ENCODE data around the gene SYPL1.

SYPL1 gene

DNA sequence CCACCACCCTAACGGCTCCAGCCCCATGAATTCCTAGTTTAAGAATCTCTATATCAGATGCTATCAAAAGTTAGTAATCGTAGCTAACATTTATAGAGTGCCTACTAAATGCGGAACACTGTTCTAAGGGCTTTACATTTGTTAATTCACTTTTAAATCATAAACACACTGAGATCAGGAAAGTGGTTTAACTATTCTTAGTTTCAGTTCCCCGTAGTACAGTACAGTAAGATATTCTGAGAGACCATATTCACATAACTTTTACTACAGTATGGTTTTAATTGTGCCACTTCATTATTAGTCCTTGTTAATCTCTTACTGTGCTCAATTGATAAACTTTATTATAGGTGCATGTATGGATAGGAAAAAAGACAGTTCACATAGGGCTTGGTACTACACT, 22.5 kb downstream of the SYPL1 start:
- DNase-seq = no peak

DNA sequence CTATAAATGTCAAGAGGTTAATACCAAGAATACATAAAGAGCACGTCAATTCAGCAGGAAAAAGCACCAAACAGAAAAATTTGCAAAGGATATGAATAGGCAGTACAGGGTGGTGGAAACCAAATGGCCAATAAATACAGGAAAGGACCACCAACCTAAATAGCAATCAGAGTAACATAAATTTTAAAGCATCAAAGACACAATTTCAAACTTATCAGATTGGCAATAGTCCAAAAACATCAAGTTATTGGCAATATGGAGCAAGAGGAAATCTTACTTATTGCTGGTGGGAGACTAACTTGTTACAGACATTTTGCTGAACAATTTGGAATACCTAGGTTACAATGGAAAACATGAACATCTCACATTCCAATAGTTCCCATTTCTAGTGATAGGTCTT, 24.1 kb downstream of the SYPL1 start:
- no peak for DNase-seq

DNA sequence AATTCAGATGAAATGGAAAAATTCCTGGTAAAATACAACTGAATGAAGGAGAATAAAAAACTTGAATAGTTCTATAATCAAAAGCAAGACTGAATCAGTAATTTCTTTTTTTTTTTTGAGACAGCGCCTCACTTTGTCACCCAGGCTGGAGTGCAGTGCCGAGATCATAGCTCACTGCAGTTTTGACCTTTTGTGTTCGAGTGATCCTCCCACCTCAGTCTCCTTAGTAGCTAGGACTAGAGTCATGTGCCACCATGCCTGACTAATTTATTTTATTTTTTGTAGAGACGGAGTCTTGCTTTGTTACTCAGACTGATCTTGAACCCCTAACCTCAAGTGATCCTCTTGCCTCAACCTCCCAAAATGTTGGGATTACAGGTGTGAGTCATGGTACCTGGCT, 26.1 kb downstream of the SYPL1 start:
- DNase-seq = no peak

DNA sequence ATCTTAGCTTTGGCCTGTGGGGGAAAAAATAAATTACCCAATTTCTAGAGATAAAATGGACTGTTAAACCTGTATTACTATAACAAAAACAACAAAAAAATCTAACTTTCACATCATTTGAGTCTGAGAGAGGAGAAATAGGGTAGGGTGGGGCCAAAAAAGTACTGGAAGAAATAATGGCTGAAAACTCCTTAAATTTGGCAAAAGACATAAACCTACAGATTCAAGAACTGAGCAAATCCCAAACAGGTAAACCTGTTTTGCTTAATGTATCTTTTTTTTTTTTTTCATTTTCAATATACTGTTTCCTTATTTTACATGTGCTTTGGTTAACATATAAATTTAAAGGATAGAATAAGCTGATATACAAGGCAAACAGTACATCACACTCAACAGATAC, 27.1 kb downstream of the SYPL1 start:
- no peak for DNase-seq

DNA sequence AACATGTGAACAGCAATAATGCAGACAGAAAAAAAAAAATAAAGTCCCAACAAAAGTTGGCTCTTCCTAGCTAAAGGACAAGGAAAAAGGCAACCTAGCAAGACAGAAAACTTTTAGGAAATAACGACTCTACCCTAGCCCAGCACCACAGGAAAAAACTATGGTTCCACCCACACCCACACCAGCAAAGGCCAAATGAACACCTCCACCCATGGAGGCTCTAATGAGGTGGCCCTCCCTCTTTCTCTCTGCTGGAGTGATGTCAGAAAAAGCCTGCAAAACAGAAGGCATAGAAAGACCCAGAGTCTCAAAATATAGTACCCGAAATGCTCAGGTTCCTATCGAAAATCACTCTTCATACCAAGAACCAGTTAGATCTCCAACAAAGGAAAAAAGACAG, 28.4 kb downstream of the SYPL1 start:
- DNase-seq = no peak

DNA sequence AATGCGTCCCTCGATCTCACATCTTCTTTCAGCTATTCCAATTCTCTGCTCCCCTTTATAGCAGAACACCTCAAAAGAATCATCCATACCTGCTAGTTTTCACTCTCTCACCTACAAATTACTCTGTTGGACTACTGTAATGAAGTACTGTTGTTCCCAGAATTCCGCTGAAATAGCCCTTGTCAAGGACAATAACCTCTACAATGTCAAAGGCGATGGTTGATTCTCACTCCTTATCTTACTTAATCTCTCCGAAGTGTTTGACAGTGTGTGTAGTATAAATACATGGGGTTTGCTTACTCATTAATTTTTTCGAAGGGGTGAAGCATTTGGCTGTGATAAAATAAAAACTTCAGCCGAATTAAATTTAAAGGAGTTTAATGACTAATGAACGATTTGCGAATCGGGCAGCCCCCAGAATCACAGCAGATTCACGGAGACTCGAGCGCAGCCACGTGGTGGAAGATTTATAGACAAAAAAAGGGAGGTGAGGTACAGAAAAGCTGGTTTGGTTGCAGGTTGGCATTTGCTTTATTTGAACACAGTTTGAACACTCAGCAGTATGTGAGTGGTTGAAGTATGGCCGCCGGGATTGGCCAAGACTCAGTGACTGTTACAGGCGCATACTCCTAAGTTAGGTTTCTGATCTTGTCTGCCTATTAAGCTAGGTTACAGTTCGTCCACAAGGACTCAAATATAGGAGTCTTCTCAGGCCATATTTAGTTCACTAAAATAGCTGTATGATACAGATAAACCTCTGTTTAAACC, 29.8 kb downstream of the SYPL1 start:
- no peak for DNase-seq

DNA sequence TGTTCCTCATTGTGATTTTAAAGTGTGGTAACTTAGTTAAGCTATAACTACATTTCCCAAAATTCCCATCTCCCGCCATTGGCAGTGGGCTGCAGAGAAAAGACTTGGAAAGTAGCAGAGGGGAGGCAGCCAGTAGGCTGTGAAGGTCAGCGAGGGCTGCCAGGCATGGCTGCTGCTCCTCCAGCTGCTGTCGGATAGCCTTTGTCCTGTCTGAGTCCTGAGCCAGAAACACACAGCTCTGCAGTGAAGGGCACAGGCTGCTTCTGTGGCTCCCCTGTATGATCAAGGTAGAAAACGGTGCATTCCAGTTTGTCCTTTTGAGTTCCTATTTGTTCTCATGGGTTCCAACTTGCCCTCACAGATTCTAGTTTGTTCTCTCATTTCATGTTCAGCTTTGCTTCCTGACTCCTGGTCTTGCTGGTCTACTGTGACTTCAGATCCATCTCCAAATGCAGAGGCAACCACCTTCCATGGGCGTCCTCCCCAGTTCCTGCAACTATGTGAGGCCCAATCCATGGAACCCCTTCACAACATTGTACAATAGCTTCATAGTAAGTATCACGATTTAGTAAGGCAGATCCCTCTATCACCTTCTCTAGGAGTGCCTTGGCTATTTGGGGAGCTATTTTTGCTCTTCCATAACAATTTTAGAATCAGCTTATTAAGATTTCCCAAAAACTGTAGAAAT, 31.7 kb downstream of the SYPL1 start:
- no peak for DNase-seq

DNA sequence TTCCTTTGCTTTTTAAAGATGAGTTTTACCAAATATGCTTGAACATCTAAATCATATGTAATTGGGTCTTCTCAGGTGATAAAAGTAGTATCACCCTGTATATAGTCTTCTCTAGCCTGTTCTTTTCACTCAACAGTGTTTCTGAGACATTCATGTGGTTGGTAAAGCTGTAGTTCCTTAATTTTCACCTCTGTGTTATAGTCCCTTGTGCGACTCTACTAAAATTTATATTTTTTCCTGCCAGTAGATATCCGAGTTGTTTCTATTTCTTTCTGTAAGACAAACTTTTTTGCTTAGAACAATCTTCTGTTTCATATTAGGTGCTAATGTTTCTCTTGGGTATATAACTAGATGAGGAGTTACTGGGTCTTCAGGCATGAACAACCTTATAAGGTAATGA, 35.6 kb downstream of the SYPL1 start:
- DNase-seq = no peak

DNA sequence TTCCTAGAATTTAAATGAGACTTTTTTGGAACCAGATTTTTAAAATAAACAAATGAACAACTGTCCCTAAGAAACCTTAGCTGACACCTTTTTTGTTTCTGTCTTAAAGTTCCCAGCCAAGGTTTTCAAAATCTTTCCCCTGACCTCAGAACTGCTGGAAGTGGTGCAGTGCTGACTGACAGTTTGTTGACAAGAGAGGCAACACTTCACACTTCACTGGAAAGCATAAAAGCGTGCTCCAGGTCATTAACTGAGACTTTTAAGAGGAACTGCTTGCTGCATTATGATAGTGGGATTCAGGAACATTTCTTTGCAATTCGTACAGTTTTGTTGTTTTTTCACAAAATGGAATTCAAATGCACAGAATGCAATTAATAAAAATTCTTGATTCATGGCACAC, 36.2 kb downstream of the SYPL1 start:
- no peak for DNase-seq

DNA sequence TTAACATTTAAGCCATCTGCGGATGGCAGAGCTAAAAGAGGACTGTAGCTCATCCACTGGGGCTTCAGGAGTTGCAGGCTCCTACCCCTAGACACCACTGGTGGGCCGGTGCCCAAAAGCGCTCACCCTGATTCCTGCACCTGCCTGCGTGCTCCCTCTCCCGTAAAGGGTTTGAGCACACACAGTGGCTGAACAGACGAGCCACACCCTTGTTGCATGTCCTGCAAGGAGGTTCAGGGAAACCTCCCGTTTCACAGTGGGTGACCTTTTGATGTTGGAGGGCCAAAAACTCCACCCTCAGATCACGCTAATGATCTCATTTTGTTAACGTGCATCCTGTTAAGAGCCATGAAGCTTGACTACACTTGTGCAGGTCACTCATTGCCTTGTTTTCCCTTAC, 37.9 kb downstream of the SYPL1 start:
- DNase-seq = no peak

DNA sequence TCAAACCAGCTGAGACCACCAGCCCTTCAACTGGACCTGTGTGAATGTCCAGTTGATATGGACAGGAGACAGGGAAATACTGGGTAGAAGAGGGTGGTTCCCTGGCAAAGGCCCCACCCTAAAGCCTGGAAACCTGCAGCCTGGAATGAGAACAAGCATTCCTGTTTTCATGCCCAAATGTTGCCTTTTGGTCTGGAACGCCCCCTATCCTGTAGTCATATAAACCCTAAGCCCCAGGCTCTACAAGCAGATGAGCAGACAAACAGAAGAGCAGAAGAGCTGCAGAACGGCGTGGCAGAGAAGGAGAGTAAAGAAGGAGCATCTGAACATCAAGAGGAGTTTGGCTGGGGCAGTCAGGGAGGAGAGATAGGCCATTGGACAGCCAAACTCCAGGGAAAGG, 38.4 kb downstream of the SYPL1 start:
- DNase-seq = no peak

DNA sequence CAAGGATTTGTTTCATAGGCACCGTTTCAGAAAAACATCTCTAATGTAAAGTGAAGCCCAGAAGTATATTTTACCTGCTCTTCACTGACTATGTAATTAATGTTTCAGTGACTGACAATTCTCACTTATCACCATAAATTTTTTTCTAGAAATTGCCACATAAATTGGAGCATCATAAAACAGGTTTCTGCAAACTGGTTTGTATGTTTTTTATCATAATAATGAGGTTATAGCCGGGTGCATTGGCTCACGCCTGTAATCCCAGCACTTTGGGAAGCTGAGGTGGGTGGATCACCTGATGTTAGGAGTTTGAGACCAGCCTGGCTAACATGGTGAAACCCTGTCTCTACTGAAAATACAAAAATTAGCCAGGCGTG, 39.4 kb downstream of the SYPL1 start:
- DNase-seq = no peak

DNA sequence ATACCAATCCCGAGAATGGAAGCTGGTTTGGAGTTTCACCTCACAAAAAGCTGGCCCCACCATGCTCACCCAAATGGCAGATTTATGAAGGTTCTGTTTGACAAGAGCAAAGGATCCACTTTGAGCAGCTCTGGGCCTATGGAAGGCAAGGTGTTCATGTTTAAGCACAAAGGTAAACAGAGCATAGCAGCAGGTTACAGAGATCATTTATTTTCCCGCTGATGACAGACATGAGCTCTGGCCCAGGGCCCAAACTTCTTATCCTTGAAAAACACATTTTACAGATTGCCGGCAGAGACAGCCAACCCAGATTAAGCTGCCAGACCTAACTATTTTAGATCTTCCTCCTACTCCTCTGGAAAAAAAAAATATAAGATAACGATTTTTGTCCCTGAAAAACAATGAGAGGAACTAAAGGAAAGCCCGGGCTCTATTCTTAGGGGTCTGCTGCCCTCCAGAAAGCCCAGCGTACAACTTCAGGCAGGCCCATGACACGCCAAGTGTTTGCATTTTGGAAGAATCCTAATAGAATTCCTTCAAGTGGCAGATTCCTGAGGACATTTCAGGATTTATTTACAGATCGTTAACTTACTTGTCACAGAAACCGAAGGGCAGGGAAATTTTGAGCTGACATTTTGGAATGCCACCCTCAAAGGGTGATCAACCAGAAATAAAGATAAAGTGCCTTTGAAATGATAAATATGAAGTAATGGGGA, 40.0 kb downstream of the SYPL1 start:
- DNase-seq = no peak

DNA sequence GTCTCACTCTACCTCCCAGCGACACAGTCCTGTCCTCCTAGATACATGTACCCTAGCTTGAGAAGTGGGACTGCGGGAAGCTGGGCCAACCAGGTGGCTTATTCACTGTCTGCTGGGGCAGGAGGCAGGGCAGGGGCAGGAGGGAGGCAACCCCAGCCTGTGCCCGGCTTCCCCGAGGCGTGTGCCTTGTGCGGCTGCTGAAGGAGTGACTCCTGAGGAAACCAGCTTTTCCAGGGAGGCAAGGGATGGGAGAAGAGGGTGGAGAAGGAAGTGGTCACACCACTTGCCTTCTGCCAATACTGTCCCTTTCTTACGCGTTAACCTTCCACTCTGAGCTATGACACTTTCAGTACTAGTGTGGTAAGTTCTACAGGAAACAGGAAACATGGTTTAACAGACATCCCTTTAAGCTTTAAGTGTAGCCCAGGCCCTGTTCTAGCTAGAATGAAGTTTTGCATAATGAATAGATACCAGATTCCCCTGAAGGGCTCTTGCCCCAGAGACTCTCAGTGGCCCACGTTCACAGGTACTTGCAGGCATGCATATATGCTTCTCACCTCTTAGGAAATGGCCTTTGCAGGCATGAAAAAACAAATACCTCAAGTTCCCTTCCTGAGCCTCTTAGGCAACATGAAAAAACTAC, 40.6 kb downstream of the SYPL1 start:
- DNase-seq = no peak

DNA sequence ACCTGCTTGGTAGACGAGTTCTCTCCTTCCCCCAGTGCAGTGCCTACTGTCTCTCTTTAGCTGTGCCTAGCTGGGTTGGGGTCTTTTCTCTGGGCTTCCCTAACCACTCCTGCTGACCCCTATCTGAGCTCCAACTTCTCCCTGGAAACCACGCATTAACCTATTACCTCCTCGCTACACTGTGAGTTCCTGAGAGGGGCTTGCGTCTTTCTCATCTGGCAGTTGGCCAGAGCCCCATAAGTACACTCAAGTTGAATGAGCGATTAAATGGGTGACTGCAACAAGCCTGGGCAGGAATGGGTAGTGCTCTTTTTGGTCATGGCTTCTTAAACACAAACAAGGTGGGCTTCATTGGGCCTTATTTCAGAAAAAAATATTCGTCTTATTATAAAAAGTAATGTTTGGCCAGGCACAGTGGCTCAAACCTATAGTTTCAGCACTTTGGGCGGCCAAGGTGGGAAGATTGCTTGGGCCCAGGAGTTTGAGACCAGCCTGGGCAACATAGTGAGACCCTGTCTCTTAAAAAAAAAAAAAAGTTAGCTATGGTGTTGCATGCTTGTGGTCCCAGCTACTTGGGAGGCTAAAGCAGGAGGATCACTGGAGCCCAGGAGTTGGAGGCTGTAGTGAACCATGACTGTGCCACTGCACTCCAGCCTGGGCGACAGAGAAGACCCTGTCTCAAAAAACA, 41.4 kb downstream of the SYPL1 start:
- no peak for DNase-seq

DNA sequence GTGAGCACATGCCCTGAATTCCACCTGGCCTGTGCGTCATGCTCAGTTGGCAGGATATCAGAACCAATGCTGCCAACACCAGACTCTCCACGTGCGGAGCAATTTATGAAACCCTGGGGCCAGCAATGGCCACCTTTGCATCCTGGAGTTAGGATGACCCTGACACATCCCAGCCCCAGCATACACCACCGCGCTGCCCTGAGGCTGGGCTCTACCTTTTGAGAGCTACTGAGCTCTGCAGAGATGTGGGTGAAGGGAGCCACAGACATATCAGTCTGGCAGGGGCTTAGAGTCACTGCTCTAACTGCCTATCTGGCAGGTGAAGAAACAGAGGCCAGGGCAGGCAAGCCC, 41.9 kb downstream of the SYPL1 start:
- no peak for DNase-seq

DNA sequence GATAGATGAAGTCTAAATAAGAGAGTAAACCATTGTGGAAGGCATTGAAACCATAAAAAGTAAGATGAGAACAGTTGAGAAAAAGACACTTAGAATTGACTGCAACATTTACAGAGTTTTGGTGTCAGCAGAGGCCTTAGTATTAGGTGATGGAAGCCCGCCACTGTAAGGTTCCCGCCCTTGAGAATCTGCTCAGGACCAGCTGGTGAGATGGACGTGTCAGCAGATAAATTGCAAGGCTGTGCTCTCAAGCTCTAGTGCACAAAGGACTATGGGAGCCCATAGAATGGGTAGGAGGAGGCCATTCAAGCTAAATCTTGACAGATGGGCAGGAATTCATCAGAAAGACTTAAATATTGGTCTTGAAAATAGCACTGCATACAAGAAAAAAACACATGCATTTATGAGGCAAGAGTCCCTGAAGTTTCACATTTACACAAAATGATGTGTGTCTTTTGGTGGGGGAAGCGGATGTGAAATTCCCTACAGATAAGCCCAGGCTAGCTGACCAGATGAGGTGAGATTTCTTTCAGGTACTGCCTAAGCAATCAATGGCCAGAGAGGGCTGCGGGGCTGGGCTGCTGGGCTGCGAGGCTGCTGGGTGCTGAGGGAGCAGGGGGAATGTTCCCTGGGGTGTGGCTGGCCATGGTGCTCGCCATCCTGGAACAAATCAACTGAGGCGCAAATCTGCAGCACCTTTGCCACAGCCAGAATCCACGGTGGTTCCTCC, 42.5 kb downstream of the SYPL1 start:
- no peak for DNase-seq

DNA sequence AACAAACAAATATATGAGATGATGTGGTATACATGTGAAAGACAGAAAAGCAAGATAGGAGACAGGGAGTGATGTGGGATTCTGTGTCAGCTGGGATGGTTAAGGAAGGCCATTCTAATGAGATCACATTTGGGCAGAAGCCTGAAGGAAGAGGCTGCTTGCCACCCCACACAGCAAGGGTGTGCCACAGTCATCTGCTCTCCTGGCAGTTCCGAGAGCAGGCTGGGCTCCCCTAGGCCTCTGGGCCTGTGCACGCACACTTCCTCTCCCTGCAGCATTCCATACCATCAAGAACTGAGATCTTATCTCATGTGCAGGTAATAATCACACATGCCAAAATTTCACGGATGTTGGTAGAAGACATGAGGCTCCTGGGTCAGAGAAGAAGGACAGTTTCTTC, 43.1 kb downstream of the SYPL1 start:
- no peak for DNase-seq

DNA sequence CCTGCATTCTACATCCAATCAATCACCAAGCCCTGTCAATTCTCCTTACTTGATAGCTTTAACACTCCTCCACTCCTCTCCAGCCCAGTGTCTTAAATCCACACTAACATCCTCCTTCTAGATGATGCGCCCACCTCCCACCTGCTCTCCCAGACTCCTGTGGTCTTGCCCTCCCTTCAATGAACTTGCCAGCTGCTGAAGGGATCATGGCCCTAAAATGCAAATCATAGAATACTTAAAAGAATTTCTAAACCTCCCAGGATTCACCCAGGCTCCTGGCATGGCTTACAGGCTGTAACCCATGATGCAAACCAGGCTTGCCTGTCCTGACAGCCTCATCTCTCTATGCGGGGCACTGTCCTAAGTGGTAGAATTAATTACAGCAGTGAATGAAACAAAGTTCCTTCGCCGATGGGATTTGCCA, 43.6 kb downstream of the SYPL1 start:
- DNase-seq = no peak

DNA sequence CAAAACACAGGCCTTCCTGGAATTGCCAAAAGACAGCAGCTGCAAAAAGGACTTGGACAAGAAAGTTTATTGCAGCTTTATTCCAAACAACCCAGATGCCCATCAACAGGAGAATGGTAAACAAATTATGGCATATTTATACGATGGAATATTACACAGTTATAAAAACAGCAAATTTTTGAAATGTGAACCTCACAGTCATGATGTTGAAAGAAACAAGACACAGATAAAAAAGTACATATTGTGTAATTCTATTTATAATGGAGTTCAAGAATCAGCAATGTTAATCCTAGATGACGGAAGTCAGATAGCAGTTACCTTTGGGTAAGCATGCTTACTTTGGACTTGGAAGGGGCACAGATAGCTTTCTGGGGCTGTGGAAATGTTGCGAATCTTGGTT, 44.4 kb downstream of the SYPL1 start:
- no peak for DNase-seq

DNA sequence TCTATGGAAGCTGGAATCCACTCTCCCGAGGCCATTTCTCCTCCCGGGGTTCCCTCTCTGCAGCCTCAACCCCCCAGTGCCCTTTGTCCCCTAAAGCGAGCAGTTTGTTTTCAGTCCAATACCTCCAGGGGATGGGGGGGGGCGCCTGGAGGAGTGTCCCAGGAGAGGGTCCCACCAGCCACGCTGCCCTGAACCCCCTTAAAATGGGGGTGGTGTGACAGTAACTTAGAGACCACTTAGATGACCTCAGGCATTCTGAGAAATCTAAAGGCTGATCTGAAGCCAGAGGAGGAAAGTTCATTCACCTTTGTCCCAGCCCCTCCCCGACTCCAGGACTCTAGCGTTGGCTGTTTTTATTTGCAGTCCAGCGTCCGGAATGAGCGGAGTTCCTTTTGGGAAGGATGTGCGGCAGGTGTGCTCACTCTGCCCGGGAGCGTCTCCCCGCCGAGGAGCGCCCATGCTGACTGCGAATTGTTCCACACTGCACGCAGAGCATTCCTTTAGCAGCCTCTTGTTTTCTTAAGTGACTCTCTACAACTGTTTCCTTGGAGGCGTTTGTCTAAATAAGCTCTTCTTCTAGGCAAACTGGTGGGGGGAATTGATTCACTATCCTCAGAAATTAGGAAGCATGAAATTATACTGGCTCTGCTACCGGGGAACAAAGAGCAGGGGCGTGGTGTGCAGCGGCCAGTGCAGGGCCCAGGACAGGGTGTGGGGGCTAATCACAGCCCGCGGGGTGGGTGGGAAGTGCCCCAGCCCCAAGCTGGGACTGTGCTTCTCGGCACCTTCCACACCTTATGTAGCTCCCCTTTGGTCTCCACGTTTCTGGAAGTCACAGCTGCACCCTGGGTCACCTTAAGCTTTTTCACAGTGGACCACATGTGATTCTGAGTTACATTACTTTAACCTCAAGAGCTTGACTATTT, 46.3 kb downstream of the SYPL1 start:
- DNase-seq = no peak

Measured in activated CD4-positive, CD25-positive, alpha-beta regulatory T cell (primary cell).